Subcutaneous adipose tissue (tissue), 4 donors: ENCODE results near the gene TCF25. TPM values are rescaled to one million over a fixed set of nuclear protein-coding genes. Genes with fewer than 3 reads are reported as not detected.

ENCODE experiments used
- CTCF ChIP-seq: fragments of 450-650 bp; IDR thresholded peaks from one replicate; pipeline ENCODE4 v1.5.1; 2016; ENCODE audit warnings: low read depth, mild to moderate bottlenecking, control low read depth, antibody characterized with exemption, moderate library complexity
- total RNA-seq, 4 donors: library from RNA; depleted of rRNA; stranded (reverse); fragments of >200 nt; gene quantifications; one replicate each; pipeline ENCODE4 v1.1.0, GENCODE V29; 2016

Gene TCF25
- total RNA-seq, 4 donors from 2014 or later: 147 to 240 (median 148) TPM

- no peak for TF ChIP-seq CTCF
These were observed 40.3 kb downstream of the TCF25 start for GRCh38 chr16:89913408-89914387.

DNA sequence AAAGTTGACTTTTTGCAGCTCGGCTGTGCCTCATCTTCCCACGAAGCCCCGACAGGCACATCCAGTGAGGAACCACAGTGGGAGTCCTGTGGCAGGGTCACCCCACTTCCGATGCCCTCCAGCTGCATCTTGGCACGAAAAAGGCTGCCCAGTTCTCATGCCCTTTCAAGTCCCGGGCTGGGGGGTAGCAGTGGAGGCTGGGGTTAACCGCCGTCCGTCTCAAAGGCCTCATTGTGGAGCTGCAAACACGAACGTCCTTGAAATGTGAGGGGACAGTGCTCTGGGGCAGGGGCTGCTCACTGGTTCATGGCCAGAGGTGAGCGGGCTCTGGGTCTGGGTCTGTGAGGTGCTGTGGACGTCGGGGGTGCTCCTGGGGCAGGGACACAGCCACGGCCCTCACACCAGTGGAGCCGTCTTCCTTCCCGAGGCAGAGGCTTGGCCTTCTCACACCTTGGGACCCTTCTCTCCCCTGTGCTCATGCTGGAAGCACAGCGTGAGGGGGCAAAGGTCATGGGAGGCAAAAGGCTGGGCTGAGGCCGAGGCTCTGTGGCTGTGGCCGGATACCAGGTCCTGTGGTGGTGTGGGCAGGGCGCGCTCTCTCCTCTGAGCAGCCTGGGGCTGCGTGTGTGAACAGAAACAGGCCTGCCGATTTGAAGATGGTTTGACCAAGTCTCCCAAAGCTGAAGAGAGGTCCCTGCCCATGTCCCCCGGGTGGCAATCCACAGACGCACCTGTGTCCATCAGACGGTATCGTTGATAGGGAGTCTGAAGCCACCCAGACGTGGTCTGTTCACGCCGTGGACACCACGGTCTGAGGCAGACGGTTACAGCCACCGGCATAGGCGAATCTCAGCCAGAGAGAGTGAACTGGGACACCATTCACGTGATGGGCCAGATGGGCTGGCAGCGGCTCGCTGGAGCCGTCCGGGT lies 42.2 kb downstream of the TCF25 start:
- no peak for TF ChIP-seq CTCF

DNA sequence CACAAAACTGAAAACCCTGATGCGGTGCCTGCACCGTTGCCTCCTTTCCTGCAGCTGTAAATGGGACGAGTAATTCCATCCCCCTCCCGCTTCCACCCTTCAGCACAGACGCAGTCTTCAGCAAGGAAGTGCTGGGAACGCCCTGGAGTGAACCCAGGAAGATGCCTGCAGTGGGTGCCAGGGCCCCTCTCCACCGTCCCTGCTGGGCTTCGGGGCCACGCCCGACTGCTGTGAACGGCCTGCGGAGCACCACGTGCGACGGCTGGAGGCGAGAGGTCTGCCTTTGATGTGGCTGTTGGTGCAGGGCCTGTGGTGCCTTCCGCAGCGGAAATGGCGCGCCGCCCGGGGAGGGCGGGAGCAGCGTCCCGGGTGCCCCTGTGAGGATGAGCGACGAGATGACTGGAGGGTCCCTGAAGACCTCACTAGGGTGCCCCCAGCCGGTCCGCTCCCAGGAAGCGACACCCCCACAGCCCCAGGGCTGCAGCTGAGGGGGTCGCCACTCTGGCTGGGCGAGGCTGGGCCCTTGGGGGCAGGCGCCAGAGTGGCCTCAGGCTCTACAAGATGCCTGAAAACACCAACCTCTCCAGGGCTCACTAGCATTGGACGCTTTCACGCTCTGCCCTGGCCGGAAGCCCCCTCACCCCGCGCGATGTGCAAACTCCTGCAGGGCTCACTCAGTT lies 44.5 kb downstream of the TCF25 start:
- no peak for TF ChIP-seq CTCF

DNA sequence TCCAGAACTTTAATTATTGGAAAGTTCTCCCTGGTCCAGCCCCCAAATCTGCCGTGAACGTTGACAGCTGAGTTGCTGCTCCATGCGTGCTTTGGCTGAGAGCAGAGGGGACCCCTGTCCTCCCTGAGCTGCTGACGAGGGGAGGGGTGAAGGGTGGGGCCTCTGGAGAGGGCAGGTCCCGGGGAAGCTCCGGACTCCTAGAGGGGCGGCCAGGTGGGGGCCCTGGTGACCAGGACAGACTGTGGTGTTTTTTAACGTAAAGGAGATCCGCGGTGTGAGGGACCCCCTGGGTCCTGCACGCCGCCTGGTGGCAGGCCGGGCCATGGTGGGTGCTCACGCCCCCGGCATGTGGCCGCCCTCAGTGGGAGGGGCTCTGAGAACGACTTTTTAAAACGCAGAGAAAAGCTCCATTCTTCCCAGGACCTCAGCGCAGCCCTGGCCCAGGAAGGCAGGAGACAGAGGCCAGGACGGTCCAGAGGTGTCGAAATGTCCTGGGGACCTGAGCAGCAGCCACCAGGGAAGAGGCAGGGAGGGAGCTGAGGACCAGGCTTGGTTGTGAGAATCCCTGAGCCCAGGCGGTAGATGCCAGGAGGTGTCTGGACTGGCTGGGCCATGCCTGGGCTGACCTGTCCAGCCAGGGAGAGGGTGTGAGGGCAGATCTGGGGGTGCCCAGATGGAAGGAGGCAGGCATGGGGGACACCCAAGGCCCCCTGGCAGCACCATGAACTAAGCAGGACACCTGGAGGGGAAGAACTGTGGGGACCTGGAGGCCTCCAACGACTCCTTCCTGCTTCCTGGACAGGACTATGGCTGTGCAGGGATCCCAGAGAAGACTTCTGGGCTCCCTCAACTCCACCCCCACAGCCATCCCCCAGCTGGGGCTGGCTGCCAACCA lies 45.3 kb downstream of the TCF25 start, which contains the start of gene MC1R:
MC1R (plus strand) TSS at position 410 of the 895 bp plus-strand sequence; CDS start at position 807, 397 bp downstream.
- TF ChIP-seq CTCF: no peak

DNA sequence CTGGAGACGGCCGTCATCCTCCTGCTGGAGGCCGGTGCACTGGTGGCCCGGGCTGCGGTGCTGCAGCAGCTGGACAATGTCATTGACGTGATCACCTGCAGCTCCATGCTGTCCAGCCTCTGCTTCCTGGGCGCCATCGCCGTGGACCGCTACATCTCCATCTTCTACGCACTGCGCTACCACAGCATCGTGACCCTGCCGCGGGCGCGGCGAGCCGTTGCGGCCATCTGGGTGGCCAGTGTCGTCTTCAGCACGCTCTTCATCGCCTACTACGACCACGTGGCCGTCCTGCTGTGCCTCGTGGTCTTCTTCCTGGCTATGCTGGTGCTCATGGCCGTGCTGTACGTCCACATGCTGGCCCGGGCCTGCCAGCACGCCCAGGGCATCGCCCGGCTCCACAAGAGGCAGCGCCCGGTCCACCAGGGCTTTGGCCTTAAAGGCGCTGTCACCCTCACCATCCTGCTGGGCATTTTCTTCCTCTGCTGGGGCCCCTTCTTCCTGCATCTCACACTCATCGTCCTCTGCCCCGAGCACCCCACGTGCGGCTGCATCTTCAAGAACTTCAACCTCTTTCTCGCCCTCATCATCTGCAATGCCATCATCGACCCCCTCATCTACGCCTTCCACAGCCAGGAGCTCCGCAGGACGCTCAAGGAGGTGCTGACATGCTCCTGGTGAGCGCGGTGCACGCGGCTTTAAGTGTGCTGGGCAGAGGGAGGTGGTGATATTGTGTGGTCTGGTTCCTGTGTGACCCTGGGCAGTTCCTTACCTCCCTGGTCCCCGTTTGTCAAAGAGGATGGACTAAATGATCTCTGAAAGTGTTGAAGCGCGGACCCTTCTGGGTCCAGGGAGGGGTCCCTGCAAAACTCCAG lies 46.4 kb downstream of the TCF25 start:
- no peak for TF ChIP-seq CTCF
